ENCODE results near the gene SLC51A.
"Not testable (repeated sequence)": the region's sequence is repeated elsewhere in the genome, so short reads cannot be mapped to it uniquely, and the experiment has no call there.

SLC51A gene

DNA sequence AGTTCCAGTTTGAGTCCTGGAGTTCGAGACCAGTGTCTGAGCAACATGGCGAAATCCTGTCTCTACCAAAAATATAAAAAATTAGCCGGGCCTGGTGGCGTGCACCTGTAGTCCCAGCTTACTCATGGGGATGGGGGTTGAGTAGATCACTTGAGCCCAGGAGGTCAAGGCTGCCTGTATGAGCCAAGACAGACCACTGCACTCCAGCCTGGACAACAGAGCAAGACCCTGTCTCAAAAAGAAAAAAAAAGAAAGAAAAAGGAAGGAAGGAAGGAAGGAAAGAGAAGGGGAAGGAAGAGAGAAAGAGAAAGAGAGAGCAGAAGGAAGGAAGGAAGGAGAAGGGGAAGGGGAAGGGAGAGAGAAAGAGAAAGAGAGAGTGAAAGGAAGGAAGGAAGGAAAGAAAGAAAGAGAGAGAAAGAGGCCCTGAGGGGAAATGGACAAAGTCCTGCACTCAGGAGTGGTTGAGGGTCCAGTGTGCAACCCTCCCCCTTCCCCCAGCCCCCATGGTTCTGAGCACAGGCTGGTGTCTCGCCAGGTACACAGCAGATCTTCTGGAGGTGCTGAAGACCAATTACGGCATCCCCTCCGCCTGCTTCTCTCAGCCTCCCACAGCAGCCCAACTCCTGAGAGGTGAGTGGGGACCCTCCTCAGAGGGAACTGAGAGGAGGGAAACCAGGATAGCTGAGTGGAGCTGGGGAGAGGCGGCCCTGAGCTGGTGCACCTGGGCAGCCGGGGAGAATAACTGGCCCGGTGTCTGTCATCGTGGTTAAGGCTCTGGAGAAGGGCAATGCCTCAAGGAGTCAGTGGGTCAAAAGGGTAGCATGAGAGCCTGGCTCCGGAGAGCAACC, 1.2 kb downstream of the SLC51A start:
- DNase-seq = no peak

DNA sequence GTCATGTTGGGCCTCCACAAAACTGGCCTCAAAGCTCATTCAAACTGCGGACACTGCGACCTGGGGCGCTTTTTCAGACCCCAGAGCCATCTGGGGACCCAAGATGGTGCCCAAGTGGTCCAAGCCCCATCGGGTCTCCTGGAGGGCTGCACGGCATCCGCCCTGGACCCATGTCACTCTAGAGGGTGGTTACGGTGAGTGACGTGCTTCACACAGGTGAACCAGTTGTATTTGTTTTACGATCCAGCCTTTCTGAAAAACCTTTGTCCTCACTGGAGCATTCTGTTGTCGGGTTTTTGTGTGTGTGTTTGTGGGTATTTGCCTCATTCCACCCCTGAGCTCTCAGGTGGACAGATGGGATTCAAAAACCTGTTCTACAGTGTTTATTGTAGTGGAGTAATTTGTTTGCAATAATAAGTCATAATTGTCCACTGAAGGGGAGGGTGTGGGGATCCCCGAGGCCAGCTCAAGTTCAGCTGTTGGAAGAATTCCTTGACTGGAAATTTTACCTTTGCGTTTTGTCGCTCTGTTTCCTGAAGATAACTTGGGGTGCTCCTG, 1.9 kb downstream of the SLC51A start:
- no peak for DNase-seq

DNA sequence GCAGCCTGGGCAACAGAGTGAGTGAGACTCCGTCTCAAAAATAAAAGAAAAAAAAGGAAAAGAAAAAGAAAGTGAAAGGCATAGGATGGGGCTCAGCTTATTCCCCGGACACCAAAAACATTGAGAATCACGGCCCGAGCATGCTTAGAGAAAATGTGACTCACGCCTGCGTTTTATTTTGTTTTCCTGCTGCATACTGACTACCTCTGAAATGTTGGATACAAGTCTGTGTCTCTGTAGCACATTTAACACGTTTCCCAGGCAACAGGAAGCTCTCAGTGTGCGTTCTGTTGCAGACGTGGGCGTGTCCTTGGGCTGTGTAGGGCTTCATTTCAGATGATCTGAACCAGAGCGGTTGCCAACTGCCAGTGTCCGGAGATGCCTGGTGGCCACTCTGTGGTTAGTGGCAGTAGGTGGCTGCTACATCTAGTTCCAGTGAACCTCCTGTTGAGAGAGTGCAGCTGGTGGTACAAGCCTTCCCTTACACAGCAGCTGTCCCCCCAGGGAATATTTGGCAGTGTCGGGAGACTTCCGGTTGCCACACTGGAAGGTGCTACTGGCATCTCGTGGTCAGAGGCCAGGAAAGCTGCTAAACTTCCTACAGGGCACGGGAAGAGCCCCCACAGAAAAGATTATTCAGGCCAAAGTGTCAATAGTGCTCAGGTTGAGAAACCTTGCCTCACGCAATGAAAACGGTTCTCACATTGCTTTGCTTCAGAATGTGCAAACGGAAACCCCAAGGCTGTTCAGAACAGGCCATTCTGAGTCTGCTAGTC, 3.0 kb downstream of the SLC51A start:
- DNase-seq = peak; percentile 59

DNA sequence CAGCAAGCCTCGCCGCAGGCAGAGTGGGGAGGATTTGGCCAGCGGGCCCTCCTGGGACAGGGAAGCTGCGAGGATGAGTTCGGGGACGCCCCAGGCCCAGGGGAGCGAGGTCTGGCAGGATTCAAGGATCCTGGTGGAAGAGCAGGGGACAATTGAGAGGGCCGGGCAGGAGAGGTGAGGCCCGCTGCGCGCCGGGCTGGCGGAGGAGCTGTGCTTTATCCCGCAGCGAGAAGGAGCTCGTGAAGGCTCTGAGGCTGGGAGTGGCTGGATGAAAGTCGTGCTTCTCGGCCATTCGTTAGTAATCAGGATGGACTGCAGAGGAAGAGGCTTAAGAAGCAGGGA, 3.6 kb downstream of the SLC51A start:
- DNase-seq = no peak

DNA sequence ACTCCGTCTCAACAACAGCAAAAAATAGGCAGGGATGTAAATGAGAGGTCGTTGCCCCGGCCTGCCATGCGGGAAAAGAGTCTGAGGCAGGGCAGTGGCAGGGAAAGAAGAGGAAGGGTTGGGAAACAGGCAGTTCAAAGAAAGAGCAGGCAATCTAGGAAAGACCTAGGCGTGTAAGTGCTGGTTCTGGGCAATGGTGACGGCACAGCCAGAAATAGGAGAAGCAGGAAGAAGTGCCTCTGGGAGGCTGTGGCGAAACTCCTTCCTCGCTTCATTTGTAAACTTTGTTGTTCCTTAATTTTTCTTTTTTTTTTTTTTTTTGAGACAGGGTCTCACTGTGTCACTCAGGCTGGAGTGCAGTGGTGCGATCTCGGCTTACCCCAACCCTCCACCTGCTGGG, 4.3 kb downstream of the SLC51A start:
- no peak for DNase-seq

DNA sequence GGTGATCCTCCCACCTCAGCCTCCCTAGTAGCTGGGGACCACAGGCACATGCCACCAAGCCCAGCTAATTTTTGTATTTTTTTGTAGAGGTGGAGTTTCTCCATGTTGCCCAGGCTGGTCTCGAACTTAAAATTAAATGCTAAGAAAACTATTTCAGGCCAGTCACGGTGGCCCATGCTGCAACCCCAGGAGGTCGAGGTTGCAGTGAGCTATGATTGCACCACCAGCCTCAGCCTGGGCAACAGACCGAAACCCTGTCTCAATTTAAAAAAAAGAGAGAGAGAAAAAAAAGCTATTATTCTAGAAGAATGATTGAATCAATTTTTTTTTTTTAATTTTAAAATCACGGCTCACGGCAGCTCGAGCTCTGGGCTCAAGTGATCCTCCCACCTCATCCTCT, 4.7 kb downstream of the SLC51A start:
- DNase-seq = no peak

DNA sequence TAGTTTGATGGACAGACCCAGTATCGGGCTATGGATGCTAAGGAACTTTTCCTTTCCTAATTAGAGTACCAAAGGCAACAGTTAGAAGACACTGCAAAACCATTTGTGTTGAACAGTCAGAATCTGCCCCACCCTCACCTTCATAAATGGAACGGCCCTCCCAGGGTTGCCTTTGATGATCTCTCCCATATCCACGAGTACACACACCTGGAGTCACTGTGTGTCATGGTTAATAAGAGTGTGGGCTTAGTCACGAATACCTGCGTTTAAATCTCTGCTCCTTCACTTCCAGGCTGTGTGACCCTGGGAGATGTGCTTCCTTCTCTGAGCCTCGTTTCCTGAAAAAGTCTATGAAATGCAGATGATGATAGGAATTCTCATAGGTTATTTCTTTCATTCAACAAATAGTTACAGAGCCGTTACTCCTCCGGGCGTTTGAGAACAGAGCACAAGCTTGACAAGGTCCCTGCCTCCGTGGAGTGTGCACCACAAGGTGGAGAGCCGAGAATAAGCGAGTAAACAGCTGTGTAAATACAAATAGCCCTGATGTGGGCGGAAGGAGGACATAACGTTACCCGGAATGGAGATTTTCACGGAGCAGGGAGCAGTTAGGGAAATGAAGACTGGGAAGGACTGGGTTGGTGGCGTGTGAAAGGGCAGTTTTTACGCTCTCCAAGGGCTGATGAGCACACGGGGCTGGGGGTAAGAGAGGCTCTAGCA, 6.7 kb downstream of the SLC51A start:
- no peak for DNase-seq

DNA sequence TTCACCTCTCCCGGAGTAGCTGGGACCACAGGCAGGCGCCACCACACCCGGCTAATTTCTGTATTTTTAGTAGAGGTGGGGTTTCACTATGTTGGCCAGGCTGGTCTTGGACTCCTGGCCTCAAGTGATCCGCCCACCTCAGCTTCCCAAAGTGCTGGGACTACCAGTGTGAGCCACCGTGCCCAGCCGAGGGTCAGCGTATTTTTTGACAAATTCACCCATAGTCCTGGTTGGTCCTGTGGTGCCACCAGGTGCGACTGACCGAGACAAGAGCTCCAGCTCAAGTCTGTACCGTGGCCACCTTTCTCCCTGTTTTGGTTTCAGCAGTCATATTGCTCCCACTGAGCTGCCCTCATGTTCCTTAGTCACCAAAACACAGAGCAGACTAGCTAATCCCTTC, 8.8 kb downstream of the SLC51A start:
- DNase-seq = no peak

DNA sequence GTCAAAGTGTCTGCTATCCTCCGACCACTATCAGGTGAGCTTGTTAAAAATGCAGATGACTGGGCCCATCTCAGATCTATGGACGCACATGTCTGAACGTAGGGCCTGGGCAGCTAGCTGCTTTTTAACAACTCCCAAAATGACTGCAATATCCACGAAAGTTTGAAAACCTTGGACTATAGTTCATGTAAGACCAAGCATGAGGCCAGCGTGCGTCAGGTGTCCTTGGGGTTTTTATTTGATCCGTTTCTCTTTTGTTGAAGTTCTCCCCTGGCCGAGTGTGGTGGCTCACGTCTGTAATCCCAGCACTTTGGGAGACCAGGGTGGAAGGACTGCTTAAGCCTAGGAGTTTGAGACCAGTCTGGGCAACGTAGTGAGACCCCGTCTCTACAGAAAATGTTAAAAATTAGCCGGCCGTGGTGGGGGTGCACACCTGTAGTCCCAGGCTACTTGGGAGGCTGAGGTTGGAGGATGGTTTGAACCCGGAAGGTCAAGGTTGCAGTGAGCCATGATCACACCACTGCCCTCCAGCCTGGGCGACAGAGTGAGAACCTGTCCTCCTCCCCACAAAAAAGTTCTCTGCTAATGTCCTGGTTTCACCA, 9.5 kb downstream of the SLC51A start:
- DNase-seq = no peak

DNA sequence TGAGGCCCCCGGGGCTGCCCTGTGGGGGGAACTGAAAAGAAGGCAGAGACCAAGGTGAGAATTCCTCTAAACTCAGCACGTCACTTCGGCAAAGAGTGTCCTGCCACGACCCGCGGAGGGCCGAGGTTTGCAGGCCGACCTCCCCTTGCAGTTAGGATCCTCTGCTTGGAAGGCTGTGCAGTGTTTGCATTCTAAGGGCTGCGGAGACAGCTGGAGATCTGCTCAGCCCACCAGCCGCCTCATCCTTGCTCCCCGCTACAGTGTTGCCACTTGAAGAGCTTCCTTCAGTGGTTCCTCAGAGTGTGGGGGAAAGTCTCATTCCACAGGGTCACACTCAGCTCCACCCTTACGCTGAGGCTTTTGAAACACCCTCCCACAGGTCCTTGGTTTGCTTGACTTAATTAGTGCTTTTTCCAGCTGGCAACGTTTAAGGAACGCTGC, 10.8 kb downstream of the SLC51A start:
- no peak for DNase-seq

DNA sequence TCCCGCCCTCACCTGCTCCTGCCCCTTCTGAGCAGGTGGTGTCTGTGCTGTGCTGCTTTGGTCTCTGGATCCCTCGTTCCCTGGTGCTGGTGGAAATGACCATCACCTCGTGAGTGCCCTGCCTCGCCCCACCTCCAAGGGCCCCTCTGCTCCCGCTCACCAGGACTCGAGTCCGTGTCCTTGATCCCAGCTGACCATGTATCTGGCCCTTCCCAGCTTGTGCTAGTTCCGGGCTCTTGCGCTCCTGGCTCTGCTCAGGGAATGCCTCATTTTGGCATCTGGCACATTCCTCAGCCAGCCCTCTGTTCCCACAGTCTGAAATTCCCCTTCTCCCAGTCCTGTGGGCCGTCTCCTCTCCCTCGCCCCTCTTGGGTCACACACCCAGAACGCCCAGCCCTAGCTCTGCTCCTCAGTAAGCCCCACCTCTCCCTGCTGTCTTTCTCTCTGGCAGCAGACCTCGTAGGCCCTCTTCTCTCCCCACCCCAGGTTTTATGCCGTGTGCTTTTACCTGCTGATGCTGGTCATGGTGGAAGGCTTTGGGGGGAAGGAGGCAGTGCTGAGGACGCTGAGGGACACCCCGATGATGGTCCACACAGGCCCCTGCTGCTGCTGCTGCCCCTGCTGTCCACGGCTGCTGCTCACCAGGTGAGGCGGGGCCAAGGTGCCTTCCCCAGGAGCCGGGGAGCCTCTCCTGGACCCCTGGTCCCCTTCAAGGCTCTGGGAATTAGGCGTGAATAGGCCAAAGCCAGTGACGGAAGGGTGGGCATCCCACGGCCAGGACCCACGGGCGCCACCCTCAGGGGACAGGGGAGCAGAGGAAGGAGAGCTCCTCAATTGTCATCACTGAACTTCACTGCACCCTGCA, 11.5 kb downstream of the SLC51A start:
- no peak for DNase-seq

DNA sequence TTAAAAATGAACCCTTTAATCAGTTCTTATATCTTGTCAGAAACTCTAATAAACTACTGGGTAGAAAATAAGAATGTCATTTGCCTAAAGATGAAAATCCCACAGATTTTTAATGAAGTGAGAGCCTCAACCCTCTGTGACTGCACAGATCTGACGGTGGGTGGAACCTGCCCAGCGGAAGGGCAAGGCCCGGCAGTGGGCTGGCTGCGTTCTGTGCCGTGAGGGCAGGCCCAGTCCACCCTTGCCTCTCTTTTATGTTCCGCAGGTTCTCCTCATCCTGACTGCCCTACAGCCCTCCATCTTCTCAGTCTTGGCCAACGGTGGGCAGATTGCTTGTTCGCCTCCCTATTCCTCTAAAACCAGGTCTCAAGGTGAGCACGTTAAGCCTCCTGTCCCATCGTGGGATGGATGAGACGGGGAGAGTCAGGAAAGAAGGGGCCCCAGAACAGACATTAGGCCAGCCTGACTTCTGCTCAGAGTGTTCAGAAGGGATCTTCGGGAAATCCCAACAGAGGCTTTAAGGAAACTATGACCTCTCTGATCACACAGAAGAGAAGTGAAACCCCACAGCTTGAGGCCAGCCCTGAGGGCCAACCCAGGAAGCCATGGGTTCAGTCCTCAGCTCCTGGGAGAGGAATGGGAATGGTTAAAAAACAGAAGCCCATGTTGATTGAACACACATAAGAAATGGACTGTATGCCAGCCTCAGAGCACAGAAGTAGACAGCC, 16.0 kb downstream of the SLC51A start:
- DNase-seq = no peak

DNA sequence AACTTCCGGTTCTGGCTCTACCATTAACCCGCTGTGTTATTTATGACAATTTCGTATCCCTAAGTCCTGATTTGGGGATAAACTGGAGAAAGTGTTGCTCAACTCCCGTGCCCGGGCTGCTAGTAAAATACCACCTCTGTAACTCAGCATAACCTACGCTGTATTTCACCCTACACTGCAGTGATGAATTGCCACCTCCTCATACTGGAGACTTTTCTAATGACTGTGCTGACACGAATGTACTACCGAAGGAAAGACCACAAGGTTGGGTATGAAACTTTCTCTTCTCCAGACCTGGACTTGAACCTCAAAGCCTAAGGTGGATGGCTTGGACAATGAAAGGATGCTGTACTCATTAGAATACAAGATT, 16.5 kb downstream of the SLC51A start:
- DNase-seq = no peak

DNA sequence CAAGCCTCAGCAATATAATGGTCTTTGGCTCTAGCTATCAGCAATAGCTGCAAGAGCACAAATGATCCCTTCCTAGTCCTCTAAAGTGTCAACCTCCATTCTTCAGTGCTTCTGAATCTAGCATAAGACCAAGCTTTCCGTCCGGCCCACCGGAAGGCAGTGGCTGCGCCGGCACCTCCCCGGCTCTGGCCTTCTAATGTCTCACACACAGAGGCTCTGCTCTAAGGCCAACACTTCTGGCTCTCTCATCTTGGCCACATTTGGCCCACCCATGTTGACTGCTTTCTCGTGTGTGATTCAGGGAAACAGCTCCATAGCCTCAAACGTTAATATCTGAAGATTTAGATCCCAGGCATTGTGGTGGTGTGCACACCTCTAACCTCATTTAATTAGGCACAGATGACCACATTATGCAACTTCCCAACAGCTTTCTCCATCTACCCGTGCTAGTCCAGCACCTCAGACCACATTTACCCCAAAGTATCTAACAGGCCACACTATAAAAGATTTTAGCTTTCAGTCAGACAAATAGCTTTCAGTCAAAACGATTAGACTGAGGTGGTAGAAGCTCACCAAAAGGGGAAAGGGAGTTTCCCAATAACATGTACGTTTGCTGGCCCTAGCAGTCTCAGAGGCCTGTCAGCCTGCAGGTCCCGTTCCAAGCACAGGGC, 19.3 kb downstream of the SLC51A start:
- no peak for DNase-seq

DNA sequence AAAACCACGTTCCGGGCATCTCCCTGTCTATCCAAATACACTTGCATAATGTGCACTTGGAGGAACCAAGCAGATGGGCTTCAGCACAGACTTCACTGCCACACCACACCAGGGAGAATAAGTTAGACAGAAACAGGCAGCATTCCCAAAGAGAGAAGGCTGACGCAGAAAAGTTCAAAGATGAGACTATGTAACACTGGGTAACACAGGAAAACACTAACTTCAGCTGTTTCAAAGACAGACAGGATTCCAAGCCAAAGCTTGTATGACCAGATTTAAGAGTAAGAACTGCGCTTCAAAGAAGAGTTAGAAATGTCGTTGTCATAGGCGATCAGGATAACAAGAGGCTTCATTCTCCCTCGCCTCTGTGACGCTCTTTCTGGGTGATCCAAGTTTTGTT, 19.9 kb downstream of the SLC51A start:
- no peak for DNase-seq

DNA sequence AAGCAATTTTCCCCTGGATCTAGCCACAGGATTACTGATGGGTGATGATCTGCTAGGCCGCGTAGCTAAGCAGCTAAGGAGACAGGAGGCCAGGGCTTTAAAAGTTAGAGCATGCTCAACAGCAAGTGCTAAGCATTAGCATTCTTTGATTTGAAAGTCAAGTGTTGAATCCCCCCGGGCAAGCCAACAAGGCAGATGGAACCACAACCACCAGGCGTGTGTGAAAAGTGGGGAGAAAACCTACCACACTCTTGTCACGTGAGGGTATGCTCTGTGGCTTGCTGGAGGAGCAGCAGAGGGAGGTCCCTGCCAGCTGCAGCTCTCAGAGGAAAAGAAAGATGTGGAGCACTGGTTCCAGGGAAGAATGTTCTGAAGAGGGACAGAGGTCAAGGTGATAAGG, 20.9 kb downstream of the SLC51A start:
- DNase-seq = no peak

DNA sequence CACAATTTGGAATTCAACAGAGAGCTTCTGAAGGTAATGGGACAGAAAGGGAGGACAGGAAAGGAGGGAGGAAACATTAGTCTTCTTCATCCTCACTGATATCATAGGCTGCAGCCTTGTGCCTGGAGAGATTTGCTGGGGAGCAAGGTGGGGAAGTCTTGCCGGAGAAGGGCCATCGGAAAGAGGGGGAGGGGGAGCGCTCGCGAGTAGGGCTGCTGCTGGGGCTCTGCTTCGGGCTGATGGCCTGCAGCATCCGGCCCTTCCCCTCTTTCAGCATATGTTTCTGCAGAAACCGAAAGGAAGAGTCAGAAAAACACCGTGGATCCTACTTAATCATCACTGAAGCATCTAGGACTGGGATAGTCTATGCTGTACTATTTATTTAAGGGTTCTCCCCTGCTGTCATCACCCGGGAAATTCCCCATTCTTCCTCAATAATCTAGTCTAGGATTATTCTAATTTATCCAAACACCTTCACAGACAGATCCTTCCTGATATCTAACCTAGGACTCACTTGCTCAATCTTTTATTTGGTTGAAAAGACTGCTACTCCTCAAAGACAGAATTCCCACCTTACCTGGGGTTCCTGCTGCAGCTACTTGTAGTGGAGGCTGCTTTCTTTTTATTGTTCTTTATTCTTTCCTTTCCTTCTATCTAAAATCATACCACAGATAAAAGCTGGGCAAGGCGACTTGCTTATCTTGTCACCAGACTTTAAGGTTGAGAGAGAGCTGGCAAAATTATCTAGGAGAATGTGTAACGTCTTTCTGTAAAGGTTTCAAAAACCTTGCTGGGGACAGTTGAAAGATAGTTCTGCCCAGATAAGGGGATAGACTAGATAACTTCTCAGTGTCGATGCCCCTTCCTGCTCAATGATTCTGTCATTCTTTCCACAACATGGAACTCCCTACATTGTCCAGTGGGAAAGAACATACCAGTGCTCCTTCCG, 22.6 kb downstream of the SLC51A start:
- no peak for DNase-seq

DNA sequence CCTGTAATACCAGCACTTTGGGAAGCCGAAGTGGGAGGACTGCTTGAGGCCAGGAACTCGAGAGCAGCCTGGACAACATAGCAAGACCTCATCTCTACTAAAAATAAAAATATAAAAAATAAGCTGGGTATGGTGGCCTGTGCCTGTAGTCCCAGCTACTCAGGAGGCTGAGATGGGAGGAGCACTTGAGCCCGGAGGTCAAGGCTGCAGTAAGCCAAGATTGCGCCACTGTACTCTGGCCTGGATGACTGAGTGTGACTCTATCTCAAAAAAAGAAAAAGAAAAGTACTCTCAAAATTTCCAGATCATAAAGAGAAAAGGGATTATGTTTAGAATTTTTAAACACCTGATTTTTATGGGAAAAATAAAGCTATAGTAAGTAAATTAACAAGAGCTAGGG, 24.1 kb downstream of the SLC51A start:
- no peak for DNase-seq

DNA sequence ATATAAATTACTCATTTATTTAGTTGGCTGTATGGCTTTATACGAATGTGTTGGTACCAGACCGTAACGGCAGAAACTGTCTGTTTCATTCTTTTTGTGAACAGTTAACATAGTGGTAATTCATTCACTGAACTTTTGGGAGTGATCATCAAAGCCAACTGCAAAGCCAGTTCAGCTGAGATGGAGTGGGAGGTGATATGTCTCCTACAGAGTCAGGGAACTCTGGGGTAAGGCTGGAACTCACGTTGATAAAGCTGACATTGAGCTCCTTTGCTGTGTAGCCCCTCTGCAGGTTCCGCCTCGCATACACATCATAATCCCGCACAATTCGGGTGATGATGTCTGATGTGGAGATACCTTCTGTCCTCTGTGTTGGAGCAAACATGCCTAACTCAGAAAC, 25.4 kb downstream of the SLC51A start:
- DNase-seq = no peak

DNA sequence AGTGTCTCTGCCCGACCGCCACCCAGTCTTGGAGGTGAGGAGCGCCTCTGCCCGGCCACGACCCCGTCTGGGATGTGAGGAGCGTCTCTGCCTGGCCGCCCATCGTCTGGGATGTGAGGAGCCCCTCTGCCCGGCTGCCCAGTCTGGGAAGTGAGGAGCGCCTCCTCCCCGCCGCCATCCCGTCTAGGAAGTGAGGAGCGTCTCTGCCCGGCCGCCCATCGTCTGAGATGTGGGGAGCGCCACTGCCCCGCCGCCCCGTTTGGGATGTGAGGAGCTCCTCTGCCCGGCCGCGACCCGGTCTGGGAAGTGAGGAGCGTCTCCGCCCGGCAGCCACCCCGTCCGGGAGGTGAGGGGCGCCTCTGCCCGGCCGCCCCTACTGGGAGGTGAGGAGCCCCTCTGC, 27.8 kb downstream of the SLC51A start:
- DNase-seq = not testable (repeated sequence)

Measured in activated CD8-positive, alpha-beta memory T cell treated with anti-CD3 and anti-CD28 coated beads, Interleukin-2, amount 50 U/mL, for 4 hours (primary cell).